BE2C (cell line): ENCODE measurements around the gene HPSE2.
"Not testable (repeated sequence)": the region's sequence is repeated elsewhere in the genome, so short reads cannot be mapped to it uniquely, and the experiment has no call there.

Source experiments
- DNase-seq: peaks from one replicate; pipeline ENCODE4 v3.0.0-alpha.2; 2020
- H3K27me3 ChIP-seq: fragments of 250-450 bp; sonication (Bioruptor Pico); 2 replicates; pipeline ENCODE4 v1.5.1; 2020; ENCODE audit warnings: mild to moderate bottlenecking
- H3K36me3 ChIP-seq: fragments of 250-450 bp; sonication (Bioruptor Pico); 2 replicates; pipeline ENCODE4 v1.5.1; 2020; ENCODE audit warnings: mild to moderate bottlenecking
- H3K4me1 ChIP-seq: fragments of 250-450 bp; sonication (Bioruptor Pico); 2 replicates; pipeline ENCODE4 v1.5.1; 2020
- H3K4me3 ChIP-seq: 2 replicates; pipeline ENCODE4 v1.5.1; 2011; ENCODE audit warnings: low read depth, low read length
- H3K9me3 ChIP-seq: fragments of 250-450 bp; sonication (Bioruptor Pico); 2 replicates; pipeline ENCODE4 v1.5.1; 2020
- CTCF ChIP-seq: IDR thresholded peaks from 2 replicates; pipeline ENCODE4 v1.5.1; 2012; ENCODE audit warnings: mild to moderate bottlenecking, low read depth, low read length

The HPSE2 gene

GRCh38 chr10:98513704-98514103 lies 721.9 kb downstream of the HPSE2 start:
- Histone ChIP-seq H3K4me3 (no peak overlapping the region), H3K36me3 (no peaks in the 10 kb centered on the region), H3K4me1 (no peaks in the 10 kb centered on the region), H3K9me3 (no peaks in the 10 kb centered on the region), H3K27me3 (no peaks in the 10 kb centered on the region)
- DNase-seq: no peak
- no peak for TF ChIP-seq CTCF

- Histone ChIP-seq H3K9me3 (no peaks in the 10 kb centered on the region), H3K27me3 (no peaks in the 10 kb centered on the region), H3K4me1 (no peaks in the 10 kb centered on the region), H3K4me3 (no peak overlapping the region), H3K36me3 (no peaks in the 10 kb centered on the region)
- TF ChIP-seq CTCF: no peak
- no peak for DNase-seq
Observed at GRCh38 chr10:98511876-98512275, 723.8 kb downstream of the HPSE2 start.

GRCh38 chr10:98510412-98510995 lies 725.1 kb downstream of the HPSE2 start:
- Histone ChIP-seq H3K4me1 (no peaks in the 10 kb centered on the region), H3K4me3 (no peak overlapping the region), H3K9me3 (no peaks in the 10 kb centered on the region), H3K36me3 (no peaks in the 10 kb centered on the region), H3K27me3 (no peaks in the 10 kb centered on the region)
- DNase-seq: no peak
- no peak for TF ChIP-seq CTCF

- Histone ChIP-seq H3K27me3 (no peaks in the 10 kb centered on the region), H3K4me3 (no peak overlapping the region), H3K9me3 (no peaks in the 10 kb centered on the region)
Observed at GRCh38 chr10:98509745-98510144, 725.9 kb downstream of the HPSE2 start.

GRCh38 chr10:98502535-98502934 lies 733.1 kb downstream of the HPSE2 start:
- not testable (repeated sequence) for H3K36me3 ChIP-seq, H3K4me1 ChIP-seq, H3K27me3 ChIP-seq, H3K9me3 ChIP-seq, DNase-seq, H3K4me3 ChIP-seq

More at GRCh38 chr10:98509745-98510144, 725.9 kb downstream of the HPSE2 start:
- Histone ChIP-seq H3K4me1 (no peaks in the 10 kb centered on the region), H3K36me3 (no peaks in the 10 kb centered on the region)
- no peak for TF ChIP-seq CTCF
- no peak for DNase-seq

GRCh38 chr10:98492763-98493162 lies 742.9 kb downstream of the HPSE2 start:
- no peak for DNase-seq
- Histone ChIP-seq H3K27me3 (no peaks in the 10 kb centered on the region), H3K9me3 (no peaks in the 10 kb centered on the region), H3K4me3 (no peak overlapping the region), H3K36me3 (no peaks in the 10 kb centered on the region), H3K4me1 (no peaks in the 10 kb centered on the region)
- TF ChIP-seq CTCF: no peak
